Stimulated activated CD8-positive, alpha-beta memory T cell treated with anti-CD3 and anti-CD28 coated beads, Interleukin-12 subunit alpha, Interleukin-12 subunit beta, amount 100 ng/mL, for 1 hour (primary cell): ENCODE results near the gene CPLX3.

Source experiments
- DNase-seq: peaks from one replicate; pipeline ENCODE4 v3.0.0-alpha.2; 2020; ENCODE audit warnings: low read depth

CPLX3 gene

GRCh38 chr15:74802862-74803447, 23.5 kb upstream of the CPLX3 start:
- DNase-seq: no peak

- no peak for DNase-seq
Measured at GRCh38 chr15:74804935-74805334, 21.5 kb upstream of the CPLX3 start.

GRCh38 chr15:74807282-74807681, 19.1 kb upstream of the CPLX3 start:
- DNase-seq: no peak

- no peak for DNase-seq
Measured at GRCh38 chr15:74808078-74808839, 18.2 kb upstream of the CPLX3 start.

GRCh38 chr15:74808840-74809229, 17.6 kb upstream of the CPLX3 start:
- DNase-seq: no peak

GRCh38 chr15:74809242-74809641, 17.2 kb upstream of the CPLX3 start:
- no peak for DNase-seq

- DNase-seq: no peak
Measured at GRCh38 chr15:74809956-74810355, 16.5 kb upstream of the CPLX3 start.

GRCh38 chr15:74812533-74812932, 13.9 kb upstream of the CPLX3 start, which contains the start of gene LMAN1L:
TSS of gene LMAN1L (plus strand) at chr15:74812835. CDS start at chr15:74812855, 20 bp downstream.
- DNase-seq: no peak

GRCh38 chr15:74815121-74815934, 11.1 kb upstream of the CPLX3 start:
- DNase-seq: no peak

- no peak for DNase-seq
Measured at GRCh38 chr15:74815961-74816360, 10.5 kb upstream of the CPLX3 start.

- DNase-seq: no peak
Measured at GRCh38 chr15:74816624-74817369, 9.6 kb upstream of the CPLX3 start.

GRCh38 chr15:74817370-74817737, 9.1 kb upstream of the CPLX3 start:
- no peak for DNase-seq

- no peak for DNase-seq
Measured at GRCh38 chr15:74820056-74820455, 6.4 kb upstream of the CPLX3 start.

- no peak for DNase-seq
Measured at GRCh38 chr15:74821091-74821789, 5.2 kb upstream of the CPLX3 start.

- DNase-seq: no peak
Measured at GRCh38 chr15:74821790-74822158, 4.7 kb upstream of the CPLX3 start.

GRCh38 chr15:74822233-74822632, 4.2 kb upstream of the CPLX3 start:
- DNase-seq: no peak

- DNase-seq: no peak
Measured at GRCh38 chr15:74823324-74823723, 3.1 kb upstream of the CPLX3 start.

GRCh38 chr15:74824976-74825375, 1.5 kb upstream of the CPLX3 start:
- no peak for DNase-seq

- DNase-seq: no peak
Measured at GRCh38 chr15:74825866-74826265, 561 bp upstream of the CPLX3 start.

- DNase-seq: no peak
Measured at GRCh38 chr15:74826921-74827320, 494 bp downstream of the CPLX3 start.

GRCh38 chr15:74827614-74828013, 1.2 kb downstream of the CPLX3 start:
- DNase-seq: no peak

- DNase-seq: no peak
Measured at GRCh38 chr15:74828835-74829234, 2.4 kb downstream of the CPLX3 start.
